ENCODE data around the gene RGS14. TPM values are rescaled to one million over a fixed set of nuclear protein-coding genes. Genes with fewer than 3 reads are reported as not detected.

RGS14 gene
- total and polyA plus RNA-seq, 2 experiments from 2014 or later = 23.5 to 37.9 TPM

DNA sequence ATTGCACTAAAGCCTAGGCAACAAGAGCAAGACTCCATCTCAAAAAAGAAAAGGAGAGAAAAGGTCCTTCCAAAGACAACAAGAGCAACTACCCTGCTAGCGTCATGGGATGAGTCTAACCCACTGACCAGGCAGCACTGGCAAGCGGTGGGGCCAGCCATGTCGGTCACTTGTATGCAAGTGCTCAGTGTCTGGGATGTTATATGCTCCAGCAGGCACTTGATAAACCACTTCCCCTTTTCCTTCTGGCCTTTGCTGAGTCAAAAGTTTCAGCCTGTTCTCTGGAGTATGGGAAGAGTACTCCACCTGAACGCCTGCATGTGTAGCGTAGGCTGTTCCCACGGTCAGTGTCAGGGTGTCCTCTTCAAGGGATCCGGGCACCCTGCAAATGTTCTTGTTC lies 36.8 kb upstream of the RGS14 start:
- DNase-seq (ENCODE audit: low spot score) = no peak
- Histone ChIP-seq H3K4me3 (no peak overlapping the region), H3F3A (replicated peaks; ENCODE audit: low read depth) (peaks cover 4% of the 10 kb centered on the region; the same call in 1 of the 2 replicates), H3K27me3 (ENCODE audit: insufficient read depth) (no peaks in the 10 kb centered on the region), H3K79me2 (replicated peaks; ENCODE audit: insufficient read depth) (no peaks in the 10 kb centered on the region), H3K36me3 (ENCODE audit: insufficient read depth) (no peaks in the 10 kb centered on the region; the same call in 1 of the 2 replicates), H3K4me1 (ENCODE audit: insufficient read depth) (peaks cover 9% of the 10 kb centered on the region; the same call in 1 of the 2 replicates), H3K4me2 (no peak overlapping the region), H4K20me1 (replicated peaks; ENCODE audit: insufficient read depth) (no peaks in the 10 kb centered on the region), H2AFZ (no peak overlapping the region), H3K9me2 (ENCODE audit: insufficient read depth) (no peaks in the 10 kb centered on the region), H3K27ac (ENCODE audit: low read depth) (no peak overlapping the region)
- no peak overlapping the region for H3K4me3 Mint-ChIP-seq
- no peaks in the 10 kb centered on the region; the same call in 1 of the 3 replicates for H3K9me3 Mint-ChIP-seq
- ATAC-seq = no peak
- H3K27me3 Mint-ChIP-seq (ENCODE audit: insufficient read depth, low read depth, poor library complexity) = peaks cover 17% of the 10 kb centered on the region
- TF ChIP-seq, protein P1, sequence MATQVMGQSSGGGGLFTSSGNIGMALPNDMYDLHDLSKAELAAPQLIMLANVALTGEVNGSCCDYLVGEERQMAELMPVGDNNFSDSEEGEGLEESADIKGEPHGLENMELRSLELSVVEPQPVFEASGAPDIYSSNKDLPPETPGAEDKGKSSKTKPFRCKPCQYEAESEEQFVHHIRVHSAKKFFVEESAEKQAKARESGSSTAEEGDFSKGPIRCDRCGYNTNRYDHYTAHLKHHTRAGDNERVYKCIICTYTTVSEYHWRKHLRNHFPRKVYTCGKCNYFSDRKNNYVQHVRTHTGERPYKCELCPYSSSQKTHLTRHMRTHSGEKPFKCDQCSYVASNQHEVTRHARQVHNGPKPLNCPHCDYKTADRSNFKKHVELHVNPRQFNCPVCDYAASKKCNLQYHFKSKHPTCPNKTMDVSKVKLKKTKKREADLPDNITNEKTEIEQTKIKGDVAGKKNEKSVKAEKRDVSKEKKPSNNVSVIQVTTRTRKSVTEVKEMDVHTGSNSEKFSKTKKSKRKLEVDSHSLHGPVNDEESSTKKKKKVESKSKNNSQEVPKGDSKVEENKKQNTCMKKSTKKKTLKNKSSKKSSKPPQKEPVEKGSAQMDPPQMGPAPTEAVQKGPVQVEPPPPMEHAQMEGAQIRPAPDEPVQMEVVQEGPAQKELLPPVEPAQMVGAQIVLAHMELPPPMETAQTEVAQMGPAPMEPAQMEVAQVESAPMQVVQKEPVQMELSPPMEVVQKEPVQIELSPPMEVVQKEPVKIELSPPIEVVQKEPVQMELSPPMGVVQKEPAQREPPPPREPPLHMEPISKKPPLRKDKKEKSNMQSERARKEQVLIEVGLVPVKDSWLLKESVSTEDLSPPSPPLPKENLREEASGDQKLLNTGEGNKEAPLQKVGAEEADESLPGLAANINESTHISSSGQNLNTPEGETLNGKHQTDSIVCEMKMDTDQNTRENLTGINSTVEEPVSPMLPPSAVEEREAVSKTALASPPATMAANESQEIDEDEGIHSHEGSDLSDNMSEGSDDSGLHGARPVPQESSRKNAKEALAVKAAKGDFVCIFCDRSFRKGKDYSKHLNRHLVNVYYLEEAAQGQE (IDR thresholded peaks at IDR 0.05; ENCODE audit: unreplicated experiment) = no peak
- TF ChIP-seq ZNF331 (CRISPR knock-in tag; IDR thresholded peaks at IDR 0.05; ENCODE audit: low read depth) = no peak
- no peak for TF ChIP-seq EZH2phosphoT487 (IDR thresholded peaks at IDR 0.05; ENCODE audit: unreplicated experiment)
- TF ChIP-seq NANOG (IDR thresholded peaks at IDR 0.05; ENCODE audit: borderline replicate concordance) = no peak
- TF ChIP-seq EZH2 (IDR thresholded peaks at IDR 0.05; ENCODE audit: low read depth, unreplicated experiment) = no peak
- TF ChIP-seq JUNB (IDR thresholded peaks at IDR 0.05; ENCODE audit: unreplicated experiment) = no peak
- TF ChIP-seq STAT1 (IDR thresholded peaks at IDR 0.05; ENCODE audit: unreplicated experiment) = no peak
- TF ChIP-seq, protein P2, sequence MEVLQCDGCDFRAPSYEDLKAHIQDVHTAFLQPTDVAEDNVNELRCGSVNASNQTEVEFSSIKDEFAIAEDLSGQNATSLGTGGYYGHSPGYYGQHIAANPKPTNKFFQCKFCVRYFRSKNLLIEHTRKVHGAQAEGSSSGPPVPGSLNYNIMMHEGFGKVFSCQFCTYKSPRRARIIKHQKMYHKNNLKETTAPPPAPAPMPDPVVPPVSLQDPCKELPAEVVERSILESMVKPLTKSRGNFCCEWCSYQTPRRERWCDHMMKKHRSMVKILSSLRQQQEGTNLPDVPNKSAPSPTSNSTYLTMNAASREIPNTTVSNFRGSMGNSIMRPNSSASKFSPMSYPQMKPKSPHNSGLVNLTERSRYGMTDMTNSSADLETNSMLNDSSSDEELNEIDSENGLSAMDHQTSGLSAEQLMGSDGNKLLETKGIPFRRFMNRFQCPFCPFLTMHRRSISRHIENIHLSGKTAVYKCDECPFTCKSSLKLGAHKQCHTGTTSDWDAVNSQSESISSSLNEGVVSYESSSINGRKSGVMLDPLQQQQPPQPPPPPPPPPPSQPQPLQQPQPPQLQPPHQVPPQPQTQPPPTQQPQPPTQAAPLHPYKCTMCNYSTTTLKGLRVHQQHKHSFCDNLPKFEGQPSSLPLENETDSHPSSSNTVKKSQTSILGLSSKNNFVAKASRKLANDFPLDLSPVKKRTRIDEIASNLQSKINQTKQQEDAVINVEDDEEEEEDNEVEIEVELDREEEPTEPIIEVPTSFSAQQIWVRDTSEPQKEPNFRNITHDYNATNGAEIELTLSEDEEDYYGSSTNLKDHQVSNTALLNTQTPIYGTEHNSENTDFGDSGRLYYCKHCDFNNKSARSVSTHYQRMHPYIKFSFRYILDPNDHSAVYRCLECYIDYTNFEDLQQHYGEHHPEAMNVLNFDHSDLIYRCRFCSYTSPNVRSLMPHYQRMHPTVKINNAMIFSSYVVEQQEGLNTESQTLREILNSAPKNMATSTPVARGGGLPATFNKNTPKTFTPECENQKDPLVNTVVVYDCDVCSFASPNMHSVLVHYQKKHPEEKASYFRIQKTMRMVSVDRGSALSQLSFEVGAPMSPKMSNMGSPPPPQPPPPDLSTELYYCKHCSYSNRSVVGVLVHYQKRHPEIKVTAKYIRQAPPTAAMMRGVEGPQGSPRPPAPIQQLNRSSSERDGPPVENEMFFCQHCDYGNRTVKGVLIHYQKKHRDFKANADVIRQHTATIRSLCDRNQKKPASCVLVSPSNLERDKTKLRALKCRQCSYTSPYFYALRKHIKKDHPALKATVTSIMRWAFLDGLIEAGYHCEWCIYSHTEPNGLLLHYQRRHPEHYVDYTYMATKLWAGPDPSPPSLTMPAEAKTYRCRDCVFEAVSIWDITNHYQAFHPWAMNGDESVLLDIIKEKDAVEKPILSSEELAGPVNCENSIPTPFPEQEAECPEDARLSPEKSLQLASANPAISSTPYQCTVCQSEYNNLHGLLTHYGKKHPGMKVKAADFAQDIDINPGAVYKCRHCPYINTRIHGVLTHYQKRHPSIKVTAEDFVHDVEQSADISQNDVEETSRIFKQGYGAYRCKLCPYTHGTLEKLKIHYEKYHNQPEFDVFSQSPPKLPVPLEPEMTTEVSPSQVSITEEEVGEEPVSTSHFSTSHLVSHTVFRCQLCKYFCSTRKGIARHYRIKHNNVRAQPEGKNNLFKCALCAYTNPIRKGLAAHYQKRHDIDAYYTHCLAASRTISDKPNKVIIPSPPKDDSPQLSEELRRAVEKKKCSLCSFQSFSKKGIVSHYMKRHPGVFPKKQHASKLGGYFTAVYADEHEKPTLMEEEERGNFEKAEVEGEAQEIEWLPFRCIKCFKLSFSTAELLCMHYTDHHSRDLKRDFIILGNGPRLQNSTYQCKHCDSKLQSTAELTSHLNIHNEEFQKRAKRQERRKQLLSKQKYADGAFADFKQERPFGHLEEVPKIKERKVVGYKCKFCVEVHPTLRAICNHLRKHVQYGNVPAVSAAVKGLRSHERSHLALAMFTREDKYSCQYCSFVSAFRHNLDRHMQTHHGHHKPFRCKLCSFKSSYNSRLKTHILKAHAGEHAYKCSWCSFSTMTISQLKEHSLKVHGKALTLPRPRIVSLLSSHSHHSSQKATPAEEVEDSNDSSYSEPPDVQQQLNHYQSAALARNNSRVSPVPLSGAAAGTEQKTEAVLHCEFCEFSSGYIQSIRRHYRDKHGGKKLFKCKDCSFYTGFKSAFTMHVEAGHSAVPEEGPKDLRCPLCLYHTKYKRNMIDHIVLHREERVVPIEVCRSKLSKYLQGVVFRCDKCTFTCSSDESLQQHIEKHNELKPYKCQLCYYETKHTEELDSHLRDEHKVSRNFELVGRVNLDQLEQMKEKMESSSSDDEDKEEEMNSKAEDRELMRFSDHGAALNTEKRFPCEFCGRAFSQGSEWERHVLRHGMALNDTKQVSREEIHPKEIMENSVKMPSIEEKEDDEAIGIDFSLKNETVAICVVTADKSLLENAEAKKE (CRISPR knock-in tag; IDR thresholded peaks at IDR 0.05) = no peak
- TF ChIP-seq ZNF114 (CRISPR knock-in tag; IDR thresholded peaks at IDR 0.05) = no peak
- TF ChIP-seq POLR2AphosphoS5 (IDR thresholded peaks at IDR 0.05; ENCODE audit: low read depth) = no peak
- no peak for TF ChIP-seq CREB1 (CRISPR knock-in tag; IDR thresholded peaks at IDR 0.05; ENCODE audit: low read depth)
- TF ChIP-seq, protein P3, sequence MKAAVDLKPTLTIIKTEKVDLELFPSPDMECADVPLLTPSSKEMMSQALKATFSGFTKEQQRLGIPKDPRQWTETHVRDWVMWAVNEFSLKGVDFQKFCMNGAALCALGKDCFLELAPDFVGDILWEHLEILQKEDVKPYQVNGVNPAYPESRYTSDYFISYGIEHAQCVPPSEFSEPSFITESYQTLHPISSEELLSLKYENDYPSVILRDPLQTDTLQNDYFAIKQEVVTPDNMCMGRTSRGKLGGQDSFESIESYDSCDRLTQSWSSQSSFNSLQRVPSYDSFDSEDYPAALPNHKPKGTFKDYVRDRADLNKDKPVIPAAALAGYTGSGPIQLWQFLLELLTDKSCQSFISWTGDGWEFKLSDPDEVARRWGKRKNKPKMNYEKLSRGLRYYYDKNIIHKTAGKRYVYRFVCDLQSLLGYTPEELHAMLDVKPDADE (IDR thresholded peaks at IDR 0.05) = no peak
- TF ChIP-seq, protein P4, sequence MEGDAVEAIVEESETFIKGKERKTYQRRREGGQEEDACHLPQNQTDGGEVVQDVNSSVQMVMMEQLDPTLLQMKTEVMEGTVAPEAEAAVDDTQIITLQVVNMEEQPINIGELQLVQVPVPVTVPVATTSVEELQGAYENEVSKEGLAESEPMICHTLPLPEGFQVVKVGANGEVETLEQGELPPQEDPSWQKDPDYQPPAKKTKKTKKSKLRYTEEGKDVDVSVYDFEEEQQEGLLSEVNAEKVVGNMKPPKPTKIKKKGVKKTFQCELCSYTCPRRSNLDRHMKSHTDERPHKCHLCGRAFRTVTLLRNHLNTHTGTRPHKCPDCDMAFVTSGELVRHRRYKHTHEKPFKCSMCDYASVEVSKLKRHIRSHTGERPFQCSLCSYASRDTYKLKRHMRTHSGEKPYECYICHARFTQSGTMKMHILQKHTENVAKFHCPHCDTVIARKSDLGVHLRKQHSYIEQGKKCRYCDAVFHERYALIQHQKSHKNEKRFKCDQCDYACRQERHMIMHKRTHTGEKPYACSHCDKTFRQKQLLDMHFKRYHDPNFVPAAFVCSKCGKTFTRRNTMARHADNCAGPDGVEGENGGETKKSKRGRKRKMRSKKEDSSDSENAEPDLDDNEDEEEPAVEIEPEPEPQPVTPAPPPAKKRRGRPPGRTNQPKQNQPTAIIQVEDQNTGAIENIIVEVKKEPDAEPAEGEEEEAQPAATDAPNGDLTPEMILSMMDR (conservative IDR thresholded peaks at IDR 0.05; ENCODE audit: low read depth in 2 of 2) = no peak
- peaks cover 10% of the 10 kb centered on the region for H3K4me1 Mint-ChIP-seq
- peaks cover 4% of the 10 kb centered on the region for H3K36me3 Mint-ChIP-seq (ENCODE audit: low read depth)
- H3K27ac Mint-ChIP-seq = no peak overlapping the region

All from GM23338 (cell line).